ENCODE data around the gene EAF1.
"Not testable (repeated sequence)": the region's sequence is repeated elsewhere in the genome, so short reads cannot be mapped to it uniquely, and the experiment has no call there.

The EAF1 gene

DNA sequence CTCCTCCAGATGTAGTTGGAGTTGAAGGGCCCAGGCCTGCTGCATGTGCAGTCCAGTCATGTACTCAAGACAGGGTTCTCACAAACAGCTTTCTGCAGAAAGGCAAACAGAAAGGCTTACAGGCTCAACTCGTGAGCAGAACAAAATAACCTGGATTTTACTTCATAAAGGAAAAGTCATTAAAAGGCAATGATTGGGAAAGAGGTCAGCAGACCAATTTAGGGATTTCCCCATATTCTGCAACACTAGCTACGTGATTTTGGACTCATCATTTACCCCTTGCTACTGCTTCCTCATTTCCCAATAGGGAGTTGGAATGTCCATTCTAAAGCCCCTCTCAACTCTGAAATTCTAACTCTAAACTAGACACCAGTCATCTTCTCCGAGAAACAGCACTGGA lies 18.2 kb upstream of the EAF1 start:
- no peak for DNase-seq

DNA sequence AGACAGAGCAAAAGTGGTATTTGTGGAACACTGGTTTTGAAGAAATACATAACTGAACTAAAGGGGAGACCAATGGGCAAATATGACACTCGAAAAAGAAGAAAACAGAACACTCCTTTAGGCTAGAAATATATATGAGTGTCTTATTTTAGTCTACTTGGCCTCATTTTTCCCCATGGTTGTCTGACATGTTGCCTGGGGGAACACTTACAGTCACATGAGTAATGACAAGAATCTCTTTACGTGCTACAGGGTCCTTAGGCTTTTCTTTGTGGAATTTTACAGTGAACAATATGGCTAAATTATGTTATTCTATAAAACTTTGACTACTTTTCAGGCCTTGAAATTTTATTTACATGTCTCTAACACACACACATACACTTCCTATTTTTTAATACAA lies 17.6 kb upstream of the EAF1 start:
- DNase-seq = no peak

DNA sequence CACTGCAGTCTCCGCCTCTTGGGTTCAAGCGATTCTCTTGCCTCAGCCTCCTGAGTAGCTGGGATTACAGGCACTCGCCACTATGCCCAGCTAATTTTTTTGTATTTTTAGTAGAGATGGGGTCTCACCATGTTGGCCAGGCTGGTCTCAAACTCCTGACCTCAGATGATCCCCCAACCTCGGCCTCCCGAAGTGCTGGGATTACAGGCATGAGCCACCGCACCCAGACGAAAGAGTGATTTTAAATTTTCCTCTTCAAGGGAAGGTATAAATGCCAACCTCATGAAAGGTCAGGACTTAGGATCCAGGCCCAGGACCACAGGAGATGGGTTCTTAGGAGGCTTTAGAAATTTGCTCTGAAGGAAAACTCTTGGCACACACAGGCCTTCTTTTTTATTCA lies 16.4 kb upstream of the EAF1 start:
- not testable (repeated sequence) for DNase-seq

DNA sequence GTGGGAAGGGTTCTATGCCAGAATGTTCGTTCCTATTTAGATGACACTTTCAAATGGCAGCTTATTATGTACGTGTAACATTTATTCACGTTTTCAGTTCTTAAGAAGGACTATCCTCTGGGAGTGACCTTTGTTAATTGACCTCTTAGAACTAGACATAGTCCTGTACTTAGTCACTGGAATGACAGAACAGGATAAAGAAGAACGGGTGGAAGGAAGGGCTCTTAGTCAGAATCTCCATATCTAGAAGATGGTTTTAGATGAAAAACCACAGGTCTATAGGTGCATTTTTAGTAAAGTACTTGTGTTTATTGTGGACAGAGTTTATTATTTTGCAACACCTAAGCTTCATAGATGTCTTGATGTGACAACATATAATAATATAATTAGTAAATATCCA lies 6.5 kb upstream of the EAF1 start:
- DNase-seq = no peak

DNA sequence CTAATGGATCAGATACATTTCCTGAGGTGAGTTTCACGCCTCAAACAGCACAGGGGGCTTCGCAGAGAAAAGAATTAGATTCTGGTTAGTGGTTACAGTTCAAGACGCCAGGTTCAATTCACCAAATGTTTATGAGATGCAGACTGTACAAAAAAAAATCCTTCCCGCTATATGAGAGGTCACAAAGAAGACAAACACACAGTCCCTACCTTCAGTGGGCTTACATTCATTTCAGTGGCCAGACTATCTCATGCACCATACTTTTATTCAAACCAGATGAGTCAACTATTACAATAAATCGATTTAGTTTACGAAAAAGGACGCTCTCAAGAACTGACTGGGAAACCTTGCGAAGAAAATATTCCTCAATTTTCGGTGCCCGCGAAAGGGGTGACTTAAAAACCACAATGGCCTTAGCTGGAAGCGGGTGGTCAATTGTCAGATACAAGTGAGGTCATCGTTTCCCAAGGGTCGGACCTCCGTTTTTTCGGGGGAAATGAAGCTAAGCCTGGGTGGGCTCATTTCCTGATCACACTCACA lies 749 bp upstream of the EAF1 start:
- no peak for DNase-seq

DNA sequence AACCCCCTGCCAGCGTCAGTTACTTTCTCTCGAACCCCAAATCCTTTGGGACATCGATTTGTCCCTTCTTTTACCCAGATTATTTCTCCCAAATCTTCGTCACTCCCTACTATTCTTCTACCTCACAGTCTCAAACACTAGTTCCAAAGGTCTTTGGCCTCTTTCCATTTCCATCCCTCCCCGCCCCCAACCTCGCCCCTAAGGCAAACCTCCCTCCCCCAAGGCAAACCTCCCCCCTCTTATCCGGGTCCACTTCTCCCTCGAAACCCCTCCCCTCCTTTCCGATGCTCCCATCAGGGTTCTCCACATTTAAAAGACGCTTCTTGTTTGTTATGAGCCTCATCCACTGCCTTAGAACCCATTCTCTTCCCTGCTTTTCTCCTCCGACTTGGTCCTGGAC lies 583 bp downstream of the EAF1 start:
- no peak for DNase-seq

DNA sequence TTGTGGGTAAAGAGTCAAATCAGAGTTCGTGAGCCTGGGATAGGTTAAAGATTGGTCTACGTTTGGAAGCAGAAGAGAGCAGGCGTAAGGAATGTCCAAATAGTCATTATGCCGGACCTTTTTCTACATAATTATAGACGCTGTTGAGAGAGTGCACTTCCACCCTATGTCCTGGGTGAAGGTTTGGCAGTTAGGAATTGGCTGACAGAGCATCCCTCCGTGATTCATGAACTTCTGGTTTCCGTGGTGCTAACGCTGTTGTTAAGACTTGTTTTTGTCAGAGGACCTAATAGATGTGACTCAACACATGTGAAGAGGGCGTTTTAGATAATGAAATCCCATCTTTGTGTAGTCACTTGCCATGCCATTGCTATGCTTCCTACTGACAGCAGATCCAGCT lies 1.1 kb downstream of the EAF1 start:
- no peak for DNase-seq

DNA sequence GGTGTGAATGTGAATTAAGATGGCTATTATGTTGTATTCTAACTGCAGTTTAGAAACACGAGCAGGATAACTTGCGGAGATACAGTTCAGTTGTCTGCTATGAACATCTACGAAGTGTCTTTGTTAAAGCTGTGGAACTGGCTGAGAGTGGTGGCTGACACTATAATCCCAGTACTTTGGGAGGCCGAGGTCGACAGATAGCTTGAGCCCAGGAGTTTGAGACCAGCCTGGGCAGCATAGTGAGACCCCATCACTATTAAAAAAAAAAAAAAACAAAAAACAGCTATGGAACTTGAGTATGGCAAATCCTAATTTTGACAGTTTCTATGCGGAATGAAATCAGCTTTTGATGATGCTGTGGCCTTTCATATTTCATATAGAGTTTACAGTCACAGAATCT lies 1.7 kb downstream of the EAF1 start:
- no peak for DNase-seq

DNA sequence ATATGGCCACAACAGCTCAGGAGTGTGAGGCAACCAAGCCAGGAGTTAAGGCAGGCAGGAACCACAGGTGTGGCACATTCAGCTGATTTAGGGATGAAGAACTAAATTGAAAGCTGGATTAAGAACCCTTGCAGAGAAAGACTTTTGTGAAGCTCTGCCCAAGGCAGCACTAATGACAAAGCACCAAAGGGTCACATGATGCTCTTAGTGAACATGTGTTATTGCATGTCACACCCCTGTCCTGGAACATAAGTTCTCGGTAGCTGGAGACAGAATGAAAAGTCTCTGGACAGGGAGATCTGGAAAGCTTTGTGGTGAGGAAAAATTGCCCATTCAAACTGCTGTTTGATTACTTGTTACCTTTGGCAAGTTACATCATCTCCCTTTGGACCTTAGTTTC lies 3.2 kb downstream of the EAF1 start:
- DNase-seq = no peak

DNA sequence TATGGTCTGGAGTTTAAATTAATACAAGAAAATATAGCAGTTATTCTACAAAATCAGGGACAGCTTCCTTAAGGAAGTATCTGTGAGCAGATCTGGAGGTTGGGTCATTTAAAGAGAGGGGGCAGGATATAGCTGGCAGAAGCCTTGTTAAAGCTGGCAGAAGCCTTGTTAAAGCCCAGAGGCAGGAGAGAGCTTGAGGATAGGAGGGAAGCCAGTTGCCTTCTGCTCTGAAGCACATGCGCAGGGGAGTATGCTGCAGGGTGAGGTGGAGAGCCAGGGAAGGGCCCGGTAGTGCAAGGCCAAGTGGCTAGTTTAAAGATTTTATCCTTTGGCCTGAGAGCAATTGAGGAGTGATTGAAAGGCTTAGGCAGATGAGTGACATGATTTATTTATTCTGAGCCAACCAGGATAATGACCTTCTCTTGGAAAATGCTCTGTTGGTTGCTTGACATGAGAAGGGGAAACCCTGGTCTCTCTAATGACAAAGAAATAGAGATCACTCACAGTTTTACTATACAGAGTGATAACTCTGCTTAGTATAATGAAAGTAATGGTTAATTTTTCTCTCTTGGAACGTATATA lies 3.9 kb downstream of the EAF1 start:
- no peak for DNase-seq

DNA sequence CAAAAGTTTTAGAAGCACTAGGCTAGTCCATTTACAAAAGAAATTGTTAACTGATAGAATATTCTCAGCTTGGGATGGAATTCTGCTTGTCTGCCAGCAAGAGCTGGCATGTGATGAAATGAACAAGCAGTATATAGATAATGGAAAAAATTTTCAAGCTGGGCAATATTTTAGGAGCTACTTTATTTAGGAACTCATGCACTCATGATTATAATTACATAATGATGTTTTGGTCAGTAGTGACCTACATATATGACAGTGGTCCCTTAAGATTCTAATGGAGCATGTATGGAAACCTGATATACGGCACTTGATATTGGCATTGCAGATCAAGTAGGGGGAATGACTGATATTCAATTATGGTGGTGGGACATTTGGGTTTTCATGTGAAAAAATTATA lies 6.1 kb downstream of the EAF1 start:
- DNase-seq = no peak

DNA sequence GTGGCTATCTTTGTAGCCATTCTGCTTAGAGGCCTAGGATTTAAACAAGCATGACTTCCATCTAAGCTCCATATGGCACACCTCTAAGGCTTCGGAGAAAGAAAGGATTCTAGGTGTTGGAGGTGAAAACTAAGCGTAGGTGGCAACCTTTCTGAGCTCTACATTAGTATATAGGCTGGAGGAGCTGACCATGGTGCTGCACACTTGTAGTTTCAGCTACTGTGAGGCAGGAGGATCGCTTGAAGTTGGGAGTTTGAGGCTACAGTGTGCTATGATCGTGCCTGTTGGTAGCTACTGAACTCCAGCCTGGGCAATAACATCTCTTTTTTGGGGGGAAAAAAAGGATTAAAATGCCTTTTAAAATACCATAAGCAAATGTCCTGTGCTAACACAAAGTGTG lies 7.4 kb downstream of the EAF1 start:
- DNase-seq = no peak

DNA sequence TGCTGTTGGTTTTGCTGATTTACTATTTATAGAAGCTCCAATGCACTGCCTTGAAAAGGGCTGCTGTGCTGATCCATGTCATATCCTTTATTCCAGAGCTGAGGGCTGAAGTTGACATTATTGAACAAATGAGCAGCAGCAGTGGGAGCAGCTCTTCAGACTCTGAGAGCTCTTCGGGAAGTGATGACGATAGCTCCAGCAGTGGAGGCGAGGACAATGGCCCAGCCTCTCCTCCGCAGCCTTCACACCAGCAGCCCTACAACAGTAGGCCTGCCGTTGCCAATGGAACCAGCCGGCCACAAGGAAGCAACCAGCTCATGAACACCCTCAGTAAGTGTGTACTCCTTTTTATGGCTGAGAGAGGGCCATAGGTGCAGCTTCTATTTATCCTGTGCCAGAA lies 8.8 kb downstream of the EAF1 start:
- DNase-seq = no peak

DNA sequence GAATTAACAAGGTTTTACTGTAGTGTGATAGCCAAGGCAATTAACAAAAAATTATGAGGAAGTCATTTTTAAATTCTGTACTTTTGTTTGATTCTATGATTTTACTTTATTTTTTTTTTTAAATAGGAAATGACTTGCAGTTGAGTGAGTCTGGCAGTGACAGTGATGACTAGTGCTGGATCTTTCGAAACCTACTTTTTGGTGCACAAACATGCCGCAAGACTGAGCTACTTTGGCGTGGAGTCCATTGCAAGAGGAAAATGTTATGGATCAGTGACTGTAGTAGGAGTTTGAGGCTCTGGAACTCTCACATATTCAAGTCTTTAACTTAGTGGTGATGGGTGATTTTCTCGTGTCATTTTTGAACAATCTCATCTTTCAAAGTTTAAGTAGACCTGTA lies 11.6 kb downstream of the EAF1 start:
- no peak for DNase-seq

DNA sequence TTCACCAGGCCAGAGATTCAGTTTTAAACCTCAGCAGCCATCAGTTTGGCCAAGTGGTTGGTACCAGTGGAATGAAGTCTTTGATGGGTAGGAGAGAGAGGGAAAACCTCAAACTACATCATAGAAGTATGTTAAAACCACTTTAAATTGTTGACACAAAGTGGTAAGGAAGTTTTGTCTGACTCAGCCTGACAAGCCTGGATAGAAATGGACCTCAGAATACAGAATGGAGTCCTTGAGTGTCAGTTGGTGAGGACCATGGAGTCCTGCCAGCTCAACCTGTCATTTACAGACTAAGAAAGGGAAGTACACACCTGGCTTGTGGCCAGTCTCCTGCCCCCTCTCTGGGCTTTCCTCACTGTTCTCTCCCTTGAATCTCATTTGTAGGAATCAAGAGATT lies 12.1 kb downstream of the EAF1 start:
- no peak for DNase-seq

DNA sequence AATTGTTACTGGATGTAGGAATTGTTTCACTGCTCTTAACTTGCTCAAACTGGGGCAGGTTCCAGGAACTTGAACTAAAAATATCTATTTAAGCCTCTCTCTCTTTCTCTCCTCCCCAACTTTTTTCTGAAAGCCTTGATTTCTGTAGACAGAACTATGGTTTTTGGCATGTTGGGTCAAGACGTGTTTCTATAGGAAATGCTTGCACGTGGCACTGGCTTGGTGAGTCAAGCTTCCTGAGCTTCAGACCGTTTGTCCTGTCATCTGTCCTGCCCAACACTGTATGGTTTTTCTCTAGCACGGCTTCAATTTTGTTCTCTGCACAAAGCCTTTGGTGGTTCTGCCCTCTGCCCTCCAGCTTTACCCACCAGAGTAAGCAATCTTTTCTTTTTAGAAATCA lies 13.5 kb downstream of the EAF1 start:
- no peak for DNase-seq

DNA sequence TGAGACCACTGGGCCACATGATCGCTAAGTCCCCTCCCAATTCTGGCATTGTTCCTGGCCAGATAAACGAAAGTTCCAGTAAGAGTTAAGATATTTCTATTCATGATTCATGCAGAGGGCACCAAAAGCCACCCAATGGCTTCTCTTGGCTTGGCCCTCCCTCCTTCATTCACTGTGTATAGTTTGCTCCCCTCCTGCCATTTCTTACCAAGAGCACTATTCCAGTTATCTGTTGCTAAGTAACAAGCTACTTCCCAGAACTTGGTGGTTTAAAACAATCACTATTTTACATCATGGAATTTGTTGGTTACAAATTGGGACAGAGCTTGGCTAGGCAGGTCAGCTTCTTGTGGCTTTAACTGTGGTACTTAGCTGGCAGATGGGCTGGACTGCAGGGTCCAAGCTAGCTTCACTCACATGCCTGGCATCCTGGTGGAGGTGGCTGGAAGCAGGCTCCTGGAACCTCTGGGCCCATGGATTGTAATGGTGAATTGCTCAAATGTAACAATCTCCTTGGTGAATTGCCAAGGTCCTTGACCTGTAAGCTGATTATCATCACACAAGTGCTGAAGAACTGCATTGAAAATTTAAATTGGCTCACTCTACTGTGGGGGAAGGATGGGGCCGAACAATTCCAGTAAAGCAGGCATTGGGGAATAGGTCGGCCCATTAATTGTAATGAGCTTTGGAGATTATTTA lies 16.6 kb downstream of the EAF1 start:
- DNase-seq = no peak

DNA sequence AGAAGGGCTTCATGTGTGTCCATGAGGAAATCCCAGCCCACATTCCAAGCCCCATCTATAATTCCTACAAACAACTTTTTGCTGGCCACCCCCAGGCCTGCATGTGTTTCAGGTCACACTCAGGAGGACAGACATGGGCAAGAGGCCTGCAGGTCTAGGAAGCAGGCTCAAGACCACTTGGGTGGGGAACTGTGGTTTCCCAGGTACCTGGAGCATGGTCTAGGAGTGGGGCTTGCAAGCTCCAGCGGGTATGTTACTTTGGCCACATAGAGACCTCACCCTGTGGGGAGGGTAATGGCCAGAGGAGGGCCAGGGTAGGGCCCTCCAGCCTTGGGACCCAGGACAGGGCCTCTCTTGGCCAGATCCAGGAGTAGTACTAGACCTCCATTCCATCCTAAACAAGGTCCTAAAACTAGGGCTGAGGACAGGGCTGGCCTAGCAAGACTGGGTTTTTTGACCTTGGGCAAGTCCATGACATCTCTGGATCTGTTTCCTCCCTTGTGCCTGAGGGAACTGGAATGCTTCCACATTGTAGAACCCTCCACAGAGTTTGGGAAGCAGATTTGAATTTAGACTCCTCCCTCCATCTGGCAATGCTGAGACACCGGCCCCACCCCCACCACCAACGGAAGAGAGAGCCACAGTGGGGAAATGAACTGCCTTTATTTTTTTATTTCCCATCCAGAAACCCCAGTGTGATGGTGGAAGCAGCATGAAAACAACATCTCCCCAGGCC lies 22.3 kb downstream of the EAF1 start:
- no peak for DNase-seq

DNA sequence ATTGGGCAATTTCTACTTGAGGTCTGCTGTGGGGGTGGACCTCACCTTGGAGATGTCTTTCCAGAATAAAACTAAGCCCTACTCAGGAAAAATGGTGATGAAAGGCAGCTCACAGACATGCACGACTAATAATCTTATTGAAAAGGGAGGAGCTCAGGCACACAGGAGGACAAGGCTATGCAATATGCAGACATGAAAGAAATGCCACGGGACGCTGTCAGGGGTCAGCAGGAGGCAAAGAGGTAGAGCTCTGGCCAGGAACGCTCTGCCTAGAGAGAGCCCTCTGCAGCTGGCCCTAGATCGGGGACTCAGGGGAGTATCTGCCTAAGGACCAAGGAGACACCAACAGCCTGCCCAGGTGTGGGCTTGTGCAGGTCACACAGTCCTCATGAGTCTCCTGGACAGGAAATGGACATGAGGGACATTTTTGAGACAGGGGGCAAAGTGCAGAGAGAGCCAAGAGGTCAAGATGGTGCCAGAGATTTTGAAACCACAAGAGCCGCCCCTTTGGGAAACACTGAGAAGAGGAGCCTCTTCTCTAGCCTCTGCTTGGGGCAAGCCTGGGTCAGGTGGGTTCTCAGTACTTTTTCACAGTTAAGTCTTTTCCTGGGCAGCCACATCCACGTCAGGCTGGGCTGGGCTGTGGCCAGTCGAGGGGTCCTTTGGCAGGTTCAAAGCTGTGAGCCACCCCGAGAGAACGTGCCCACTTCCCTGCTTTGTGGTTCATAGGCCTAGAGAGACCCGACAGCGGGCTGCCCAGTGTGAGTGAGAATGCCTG lies 23.2 kb downstream of the EAF1 start:
- no peak for DNase-seq

DNA sequence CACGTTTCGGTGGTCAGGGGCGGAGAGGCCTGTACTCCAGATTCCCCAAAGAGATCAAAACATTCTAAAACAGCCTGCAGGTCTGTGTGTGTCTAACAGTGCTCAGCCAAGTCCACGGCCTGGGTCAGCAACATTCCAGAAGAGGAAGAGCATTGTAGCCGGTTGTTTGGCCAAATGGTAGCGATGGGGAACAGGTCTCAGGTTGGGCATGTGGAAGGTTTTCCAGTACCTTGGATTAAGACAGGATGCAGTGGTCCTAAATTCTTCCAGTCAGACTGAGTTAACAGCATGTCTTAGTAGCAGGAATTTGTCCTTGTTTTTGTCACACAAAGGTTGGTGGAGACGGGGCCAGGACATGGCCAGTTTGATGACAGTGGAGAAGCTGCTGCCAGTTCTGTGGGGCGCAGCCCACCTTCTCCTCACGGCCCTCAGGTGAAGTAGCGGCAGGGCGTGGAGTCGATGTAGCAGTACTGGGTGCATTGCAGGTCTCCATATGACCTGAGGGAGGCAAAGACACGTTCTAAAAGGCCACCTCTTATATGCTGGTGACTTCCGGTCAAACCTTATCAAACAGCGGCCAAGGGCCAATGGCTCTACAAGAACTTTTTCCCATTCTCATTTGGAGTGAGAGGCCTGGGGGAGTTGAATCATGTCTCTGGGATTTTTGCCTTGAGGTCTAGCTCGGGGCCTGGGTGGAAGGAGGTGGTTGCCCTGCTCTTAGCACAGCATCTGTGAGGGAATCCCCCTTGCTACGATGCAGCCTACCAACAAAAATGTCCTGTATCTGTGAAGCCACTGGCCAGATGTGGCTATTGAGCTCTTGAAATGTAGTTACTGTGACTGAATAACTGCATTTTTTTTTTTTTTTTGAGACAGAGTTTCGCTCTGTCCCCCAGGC lies 24.1 kb downstream of the EAF1 start:
- no peak for DNase-seq

DNA sequence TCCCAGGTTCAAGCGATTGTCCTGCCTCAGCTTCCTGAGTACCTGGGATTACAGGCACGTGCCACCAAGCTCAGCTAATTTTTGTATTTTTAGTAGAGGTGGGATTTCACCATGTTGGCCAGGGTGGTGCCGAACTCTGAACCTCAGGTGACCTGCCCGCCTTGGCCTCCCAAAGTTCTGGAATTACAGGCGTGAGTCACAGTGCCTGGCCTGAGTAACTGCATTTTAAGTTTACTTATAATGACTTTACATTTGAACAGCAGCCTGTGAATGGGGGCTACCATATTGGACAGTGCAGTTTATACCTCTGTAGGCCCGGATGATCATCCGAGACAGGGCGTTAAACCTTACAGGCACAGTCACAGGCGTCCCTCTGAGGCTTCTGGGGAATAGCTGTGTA lies 24.8 kb downstream of the EAF1 start:
- no peak for DNase-seq

DNA sequence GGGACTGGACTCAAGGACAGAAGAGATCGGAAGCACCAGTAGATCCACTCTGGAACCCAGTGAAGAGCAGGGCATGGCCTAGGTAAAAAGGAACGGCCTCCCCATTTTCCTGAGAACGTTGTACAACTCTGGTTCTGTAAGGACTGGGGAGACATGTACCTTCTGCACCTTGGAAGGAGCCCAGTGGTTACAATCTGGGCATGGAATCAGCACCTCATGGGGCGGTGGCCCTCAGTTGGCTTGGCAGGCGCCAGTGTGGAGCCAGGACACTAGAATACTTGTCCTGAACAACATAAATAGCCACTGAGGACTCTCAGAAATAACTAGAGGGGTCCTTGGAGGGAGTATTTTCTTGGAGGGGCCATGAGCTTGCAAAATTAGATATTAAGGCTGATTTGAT lies 25.6 kb downstream of the EAF1 start:
- DNase-seq = no peak
